Stimulated activated CD8-positive, alpha-beta memory T cell treated with anti-CD3 and anti-CD28 coated beads, Interleukin-2, amount 100 ng/mL, for 48 hours (primary cell): ENCODE results near the gene EFNA2.

Experiments
- DNase-seq, 2 donors: peaks; one replicate each; pipeline ENCODE4 v3.0.0-alpha.2; 2020; ENCODE audit warnings: low read depth in 2 of 2

EFNA2 gene

DNA sequence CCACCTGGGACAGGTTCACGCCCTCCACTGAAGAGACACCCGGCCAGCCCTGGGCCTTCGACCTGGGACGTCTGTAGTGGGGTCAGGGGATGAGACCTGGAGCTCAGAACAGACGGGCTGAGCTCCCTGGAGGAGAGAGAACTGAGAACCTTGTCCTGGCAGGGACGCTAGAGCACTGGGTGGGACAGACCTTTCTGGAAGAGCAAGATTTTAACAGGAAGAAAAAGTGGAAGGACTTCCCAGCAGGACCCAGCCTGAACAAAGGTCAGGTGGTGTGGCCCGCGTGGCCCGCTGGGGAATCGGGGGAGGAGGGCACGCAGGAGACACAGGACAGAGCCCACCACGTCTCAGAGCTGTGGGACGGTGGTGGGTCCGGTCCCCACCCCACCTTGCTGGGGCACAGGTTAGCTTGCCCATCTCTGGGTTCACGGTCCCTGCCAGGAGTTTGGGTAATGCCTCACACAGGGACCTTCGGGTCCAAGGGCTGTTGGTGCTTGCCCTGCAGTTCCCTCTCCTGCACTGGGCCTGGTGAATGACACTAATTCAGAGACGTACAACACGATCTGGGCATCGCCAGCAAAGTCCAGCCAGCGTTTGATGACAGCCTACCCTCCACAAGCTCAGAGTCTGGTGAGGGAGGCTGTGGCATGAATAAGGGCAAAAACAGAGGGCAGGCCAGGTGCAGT, 1.2 kb upstream of the EFNA2 start:
- no peak for DNase-seq

DNA sequence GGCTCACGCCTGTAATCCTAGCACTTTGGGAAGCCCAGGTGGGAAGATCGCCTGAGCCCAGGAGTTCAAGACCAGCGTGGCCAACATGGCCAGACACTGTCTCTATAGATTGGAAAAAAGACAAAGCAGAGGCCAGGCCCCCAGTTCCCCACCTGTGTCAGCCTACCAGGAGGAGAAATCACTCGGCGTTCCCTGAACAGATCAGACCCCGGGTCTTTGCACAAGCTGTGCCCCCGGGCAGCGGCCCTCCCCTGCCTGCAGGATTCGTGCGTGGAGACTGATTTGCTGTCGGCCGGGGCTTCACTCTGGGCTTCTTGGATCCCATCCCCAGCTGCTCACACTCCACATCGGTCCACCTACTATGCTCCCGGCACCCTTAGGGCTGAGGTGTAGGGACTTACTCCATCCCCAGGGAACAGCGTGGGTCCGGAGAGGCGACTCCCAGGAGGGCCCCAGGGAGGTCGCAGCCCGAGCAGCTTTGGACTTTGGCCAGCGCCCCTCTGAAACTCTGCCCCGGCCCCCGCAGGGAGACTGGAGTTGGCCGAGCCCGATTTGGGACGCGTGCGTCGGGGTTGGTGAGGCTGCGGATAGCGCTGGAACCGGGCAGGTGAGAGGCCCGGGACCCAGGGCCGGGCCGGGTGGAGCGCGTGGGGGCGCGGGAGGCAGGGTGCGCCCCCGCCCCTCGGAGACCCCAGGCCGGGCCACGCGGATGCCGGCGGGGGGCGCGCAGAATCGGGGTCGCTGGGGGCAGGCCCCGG, 515 bp upstream of the EFNA2 start:
- DNase-seq, result no peak

DNA sequence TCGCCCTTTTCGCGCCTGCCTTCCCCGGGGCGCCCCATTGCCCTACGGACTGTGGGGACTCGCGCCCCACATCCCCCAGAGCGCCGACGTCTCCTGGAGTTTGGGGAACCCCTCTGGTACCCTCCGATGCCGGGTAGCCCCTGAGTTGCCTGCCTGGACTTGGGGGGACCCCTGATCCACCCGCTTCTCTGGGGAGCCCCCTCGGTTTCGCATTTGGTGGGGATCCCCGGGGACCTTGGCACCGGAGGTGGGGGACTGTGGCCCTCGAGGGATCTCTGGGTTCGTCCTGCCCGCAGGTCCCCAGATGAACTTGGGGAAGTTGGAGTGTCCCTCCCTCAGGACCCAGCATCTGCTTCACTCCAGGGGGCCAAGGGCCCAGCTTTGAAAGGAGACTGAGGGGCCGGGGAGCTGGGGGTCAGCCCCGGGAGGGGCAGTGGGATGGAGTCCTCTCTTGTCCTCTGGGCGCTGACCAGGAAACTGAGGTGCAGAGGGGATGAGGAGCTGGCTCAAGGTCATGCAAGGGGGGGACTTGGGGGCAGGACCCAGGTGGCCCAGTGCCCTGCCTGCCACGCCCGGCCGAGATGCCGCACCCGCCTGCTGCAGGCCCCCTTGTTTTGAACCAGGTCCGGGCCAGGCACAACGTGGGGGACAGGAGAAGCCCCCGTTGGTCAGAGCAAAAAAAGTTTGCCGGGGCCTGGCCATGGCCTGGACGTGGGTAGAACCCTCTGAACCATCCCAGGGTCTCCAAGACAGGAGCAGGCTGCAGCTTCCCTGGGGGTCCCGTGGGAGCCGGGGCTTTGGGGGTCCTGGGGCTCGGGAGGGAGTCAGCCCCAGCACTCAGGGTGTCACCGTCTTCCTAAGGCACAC, 1.0 kb downstream of the EFNA2 start:
- DNase-seq, result no peak

DNA sequence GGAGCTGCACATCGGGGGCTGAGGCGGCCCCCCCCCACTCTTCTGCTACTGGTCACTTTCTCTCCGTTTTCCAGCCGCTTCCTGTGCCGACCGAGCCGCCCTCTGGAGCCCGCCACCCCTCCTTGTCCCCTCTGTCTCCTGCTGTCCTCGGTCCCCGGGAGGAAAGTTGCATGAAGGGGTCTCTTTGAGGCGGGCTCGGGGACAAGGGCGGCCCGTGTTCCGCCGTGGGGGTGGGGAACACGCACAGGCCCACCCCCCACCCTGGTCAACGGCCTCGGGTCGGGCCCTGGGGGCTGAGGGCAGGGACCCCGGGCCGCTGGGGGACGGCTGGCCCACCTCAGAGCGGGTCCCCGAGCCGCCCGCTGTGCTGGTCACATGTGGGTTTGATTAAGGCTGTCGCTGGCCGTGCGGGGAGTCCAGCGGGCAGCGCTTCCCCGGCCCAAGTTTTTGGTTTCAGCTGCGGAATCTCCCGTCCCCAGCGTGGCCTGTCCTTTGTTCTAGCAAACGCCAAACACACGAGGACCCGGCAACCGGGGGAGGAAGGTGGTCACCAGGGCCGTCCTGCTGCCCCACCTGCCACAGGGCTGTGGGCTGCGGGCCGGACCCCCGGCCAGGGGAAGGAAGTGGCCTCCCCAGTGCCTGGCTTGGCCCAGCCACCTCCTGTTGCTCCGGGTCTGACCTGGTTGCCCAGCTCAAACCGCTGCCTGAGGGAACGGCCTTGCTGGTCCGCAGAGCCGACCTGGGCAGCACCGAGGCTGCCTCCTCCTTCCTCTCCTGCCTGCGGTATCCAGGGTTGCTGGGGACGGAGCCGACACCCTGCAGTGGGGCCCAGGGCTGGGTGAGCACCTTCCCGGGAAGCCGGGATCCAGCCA, 1.9 kb downstream of the EFNA2 start:
- no peak for DNase-seq

DNA sequence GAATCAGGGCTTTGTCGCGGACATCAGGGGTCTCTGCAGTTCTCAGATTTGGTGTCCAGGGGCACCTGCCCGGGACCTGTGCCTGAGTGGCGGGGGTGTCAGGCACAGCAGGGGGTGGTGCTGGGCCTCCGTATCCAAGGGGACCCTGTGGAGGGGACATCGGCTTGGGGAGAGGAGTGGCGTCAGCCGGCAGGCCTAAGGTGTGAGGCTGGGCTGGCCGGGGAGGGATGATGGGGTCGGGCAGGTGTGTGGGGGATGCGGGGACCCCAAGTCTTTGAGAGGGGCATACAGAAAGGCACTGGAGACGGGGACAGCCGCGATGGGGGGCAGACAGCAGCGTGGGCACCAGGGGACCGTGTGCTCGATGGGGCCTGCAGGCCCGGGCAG, 2.5 kb downstream of the EFNA2 start:
- no peak for DNase-seq

DNA sequence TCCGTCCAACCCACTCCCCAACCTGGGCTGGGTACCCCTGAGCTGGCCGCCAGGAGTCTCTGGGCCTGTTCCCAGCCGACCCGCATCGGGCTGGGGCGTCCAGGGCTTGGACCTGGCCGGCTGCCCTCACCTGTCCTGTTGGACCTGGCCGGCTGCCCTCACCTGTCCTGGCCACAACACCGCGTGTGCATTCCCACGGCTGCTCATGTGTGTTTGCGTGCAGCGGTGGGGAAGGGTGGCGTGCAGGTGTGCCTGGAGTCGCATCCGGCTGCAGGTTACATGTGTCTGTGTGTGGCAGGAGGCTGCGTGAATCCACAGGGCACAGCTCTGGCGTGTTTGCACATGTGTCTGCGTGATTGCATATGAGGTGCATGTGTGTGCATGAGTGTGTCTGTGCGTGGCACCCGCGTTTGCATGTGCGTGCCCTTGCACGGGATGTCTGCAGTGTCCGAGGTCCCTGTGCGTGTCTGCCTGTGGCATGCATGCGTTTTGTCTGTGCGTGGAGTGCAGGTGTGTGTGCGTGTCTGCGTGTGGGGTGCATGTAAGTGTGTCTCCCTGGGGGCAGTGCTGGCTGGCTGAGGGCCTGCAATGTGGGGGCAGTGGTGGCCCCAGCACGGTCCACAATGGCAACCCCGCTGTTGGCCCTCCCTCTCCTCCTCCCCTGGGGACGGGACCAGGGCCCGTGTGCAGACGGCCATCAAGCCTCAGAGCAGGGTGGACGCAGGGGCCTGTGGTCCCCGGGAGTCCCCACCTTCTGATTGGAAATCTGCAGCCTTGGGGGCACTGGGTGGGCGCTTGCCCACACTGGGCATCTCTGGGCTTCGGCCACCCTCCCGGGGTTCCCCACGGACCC, 3.4 kb downstream of the EFNA2 start:
- DNase-seq, result no peak

DNA sequence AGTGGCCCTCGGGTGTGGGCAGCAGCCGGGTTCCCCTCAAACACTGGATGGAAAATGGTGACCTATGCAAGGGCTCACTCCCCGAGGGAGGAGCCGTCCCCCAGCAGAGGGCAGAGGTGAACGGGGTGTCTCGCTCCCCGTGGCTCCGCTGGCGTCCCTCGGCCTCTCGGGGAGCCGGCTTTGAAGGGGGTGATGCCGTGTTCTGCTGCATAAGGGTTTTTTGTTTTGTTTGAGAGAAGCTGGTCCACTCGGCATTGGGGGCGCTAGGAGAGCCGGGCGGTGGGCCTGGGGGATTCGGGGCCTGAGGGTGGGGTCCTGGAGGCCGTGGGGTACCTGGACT, 4.0 kb downstream of the EFNA2 start:
- no peak for DNase-seq

DNA sequence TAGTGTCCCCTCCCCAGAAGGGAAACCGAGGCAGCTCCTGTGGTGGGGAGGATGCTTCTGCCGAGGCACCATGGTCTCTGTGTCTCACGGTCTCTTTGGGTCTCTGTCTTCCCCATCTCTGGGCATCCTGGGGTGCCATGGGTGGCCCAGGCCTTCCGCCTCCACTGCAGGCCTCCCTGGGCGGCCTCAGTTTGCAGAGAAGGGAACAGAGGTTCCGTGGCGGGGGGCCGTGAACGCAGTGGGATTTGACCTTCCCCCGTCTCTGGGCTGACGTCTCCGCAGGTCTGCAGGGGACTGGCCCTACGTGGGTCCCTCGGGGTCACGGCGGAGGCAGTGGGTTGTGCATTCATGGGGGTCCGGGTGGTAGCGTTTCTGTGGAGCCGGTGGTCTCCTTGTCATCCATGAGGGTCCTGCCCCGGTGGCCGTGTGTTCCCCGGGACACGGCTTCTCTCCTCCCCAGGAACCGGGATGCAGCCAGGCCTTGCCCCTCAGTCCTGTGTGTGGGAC, 4.6 kb downstream of the EFNA2 start:
- DNase-seq, result no peak

DNA sequence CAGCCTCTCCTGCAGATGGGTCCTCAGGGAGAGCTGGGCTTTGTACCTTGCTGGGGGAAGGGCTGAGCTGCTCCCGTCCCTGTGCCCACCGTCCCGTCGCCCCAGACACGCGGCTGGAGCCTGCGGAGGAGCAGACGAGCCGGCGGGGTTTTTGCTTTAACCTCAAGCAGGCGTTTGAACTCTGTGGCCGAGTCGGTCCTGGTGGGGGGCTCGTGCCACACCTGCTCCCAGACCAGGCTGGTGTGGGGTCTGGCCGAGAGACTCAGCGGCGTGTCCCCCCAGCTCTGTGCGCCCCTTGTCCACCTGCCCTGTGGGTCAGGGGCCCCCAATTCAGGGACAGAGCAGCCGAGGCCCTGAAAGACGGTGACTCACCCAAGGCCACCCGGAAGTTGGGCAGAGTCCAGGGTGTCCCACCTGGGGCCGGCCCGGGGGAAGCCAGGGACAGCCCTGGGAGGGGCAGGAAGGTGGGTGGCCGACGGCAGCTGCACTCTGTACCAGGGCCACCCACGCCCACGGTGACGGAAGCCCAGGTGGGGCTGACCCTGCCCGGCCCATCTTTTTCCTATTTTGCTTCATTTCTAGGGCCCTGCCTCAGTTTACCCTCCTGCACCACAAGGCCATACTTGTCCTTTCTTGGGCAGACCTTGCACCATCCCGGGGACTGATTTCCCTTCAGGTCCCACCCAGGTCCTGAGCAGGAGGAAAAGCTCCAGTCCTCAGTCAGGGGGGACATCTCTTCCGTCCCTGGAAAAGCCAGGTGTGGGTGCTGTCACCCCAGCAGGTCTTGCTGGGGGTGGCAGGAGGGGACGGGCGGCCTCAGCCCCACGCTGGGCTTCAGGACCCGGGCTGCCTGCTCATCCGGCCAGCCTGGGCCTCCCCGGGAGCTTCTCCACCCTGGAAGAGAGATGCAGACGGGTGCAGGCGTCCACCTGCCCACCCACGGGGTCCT, 5.3 kb downstream of the EFNA2 start:
- DNase-seq, result no peak

DNA sequence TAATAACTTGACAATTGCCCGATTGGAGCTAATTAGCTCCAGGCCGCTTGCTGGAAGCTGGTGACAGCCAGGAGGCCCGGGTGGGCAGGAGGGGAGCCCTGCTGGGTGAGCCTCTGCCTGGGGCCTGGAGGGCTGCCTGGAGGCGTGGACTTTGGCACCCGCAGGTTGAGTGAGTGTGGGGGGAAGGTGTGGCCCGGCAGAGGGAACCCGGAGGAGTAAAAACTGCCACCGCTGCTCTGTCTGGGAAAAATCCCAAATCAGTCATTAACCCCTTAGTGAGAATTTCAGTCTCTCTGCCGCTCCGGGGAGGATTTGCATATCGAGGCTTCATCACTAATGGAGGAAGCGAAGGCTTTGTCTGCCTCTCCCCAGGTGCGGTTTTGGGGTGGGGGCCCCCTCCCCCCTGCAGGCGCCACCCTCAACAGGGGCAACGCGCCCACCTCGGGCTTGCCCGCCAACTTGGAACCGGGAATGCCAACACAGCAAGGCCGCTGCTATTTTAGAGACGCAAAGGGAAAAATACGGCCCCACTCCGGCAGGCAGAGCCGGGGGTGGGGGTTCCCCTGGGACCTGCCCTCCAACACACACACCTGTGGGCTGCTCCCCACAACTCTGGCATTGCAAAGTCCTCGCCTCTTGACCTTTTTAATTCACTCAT, 6.2 kb downstream of the EFNA2 start:
- DNase-seq, result no peak

DNA sequence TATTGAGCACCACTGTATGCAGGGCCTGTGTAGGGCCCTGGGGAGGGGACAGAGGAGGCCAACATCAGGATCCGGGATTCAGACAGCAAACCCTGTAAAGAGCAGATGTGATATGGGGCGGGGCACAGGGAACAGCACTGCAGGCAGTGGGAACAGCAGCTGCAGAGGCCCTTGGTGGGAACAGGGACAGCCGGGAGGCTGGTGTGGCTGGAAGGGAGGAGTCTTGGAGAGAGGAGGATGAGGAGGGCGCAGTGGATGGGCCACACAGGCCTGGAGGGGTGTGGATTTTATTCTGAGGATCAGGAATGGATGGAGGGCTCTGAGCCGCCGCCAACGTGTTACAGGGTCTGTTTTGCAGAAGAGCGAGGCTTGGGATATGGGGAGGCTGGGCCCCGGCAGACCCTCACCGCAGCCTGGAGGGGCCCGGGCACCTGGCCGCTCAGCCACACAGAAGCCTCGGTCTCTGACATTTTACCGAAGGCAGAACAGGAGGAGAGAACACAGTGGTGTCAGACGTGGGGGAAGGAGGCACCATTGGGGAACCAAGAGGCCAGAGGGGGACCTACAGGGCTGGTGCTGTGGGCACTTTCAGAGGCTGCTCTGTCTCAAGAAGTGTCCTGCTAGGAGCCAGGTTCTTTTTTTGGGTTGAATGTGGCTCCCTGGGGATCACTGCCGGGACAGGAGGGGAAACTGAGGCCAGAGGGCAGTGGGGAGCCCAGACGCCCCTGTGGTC, 6.9 kb downstream of the EFNA2 start:
- no peak for DNase-seq

DNA sequence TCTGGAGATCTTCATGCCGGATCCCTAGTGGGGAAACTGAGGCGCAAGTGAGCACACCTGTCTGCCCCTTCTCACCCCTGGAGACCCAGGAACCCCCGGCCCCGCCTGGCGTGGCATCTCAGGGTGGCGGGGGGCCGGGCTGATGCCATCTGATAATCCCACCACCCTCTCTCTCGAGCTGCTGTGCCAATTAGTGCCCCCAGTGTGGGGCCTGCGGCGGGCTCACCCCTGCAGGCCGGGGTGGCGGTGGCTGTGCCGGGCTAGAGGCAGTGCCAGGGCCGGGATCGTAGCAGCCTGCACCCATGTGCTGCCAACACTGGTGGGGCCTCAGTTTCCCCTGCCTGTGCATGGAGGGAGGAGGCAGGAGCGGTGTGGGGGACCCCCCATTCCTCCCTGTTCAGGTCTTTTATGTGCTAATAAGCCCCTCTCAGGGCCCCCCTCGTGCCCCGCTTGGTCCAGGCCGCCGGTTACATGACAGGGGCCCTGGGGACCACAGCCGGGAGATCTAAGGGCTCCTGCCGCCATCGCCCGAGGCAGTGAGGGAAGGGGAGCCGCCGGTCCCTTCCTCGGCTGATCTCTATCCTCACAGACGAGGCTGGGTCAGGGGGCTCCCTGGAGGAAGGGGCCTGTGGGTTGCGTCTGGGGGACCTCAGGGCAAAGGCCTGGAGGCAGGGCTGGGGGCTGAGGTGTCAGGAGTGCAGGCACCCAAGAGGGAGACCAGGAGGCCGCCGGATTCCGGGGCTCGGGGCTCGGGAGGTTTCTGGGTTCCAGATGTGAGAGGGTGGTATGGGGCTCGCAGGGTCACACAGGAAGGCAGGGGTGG, 8.3 kb downstream of the EFNA2 start:
- DNase-seq, result no peak

DNA sequence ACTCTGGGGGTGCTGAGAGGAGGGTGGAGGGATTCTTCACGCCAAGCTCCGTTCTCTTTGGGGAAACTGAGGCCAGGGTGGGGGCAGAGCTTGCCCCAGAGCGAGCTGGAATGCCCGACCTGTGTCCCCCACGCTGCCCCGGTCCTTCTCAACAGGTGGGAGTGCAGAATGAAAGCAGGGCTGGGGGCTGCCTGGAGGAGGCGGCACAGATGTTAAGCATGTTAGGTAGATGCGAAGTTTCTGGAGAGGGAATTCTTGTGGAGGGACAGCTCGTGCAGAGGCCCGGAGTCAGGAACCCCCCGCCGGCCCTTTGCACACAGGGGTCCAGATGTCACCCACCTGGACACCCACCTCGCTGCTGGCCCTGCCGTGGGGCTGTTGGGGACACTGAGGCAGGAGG, 9.0 kb downstream of the EFNA2 start:
- DNase-seq, result no peak

DNA sequence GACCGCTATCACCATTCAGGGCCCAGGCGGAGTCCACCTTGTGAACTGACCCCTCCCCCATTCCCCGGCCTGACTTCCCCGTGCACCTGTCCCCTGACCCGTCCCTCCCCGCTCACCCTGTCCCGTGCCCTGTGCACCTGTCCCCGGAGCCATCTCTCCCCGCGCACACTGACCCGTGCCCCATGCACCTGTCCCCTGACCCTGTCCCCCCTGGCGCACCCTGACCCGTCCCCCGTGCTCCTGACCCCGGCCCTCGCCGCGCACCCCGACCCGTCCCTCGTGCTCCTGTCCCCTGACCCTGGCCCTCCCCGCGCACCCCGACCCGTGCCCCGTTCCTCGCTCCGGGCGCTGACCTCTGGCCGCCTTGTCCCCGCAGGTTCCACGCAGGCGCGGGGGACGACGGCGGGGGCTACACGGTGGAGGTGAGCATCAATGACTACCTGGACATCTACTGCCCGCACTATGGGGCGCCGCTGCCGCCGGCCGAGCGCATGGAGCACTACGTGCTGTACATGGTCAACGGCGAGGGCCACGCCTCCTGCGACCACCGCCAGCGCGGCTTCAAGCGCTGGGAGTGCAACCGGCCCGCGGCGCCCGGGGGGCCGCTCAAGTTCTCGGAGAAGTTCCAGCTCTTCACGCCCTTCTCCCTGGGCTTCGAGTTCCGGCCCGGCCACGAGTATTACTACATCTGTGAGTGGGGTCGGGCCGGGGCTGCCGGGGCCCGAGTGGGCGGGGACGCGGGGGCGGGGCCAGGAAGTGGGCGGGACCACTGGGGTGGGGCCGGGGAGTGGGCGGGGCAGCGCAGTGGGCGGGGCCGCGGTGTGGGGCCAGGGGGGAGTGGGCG, 9.7 kb downstream of the EFNA2 start:
- peak; percentile 44 to 53 for DNase-seq

DNA sequence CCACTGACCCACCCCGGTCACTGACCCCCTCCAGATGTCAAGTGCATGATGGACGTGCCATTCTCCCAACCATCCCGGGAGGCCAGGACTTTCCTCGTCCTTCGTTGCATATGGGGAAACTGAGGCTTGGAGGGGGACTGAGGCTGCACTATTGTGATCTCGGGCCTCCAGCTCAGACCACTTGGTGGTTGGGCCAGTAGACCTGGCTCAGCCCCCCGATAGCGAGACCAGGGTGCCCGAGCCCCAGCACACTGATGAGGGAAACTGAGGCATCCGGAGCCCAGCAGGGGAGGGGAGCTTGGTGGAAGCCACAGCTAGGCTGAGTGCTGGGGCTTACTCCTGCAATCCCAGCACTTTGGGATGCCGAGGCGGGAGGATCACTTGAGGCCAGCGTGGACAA, 10.4 kb downstream of the EFNA2 start:
- DNase-seq, result no peak

DNA sequence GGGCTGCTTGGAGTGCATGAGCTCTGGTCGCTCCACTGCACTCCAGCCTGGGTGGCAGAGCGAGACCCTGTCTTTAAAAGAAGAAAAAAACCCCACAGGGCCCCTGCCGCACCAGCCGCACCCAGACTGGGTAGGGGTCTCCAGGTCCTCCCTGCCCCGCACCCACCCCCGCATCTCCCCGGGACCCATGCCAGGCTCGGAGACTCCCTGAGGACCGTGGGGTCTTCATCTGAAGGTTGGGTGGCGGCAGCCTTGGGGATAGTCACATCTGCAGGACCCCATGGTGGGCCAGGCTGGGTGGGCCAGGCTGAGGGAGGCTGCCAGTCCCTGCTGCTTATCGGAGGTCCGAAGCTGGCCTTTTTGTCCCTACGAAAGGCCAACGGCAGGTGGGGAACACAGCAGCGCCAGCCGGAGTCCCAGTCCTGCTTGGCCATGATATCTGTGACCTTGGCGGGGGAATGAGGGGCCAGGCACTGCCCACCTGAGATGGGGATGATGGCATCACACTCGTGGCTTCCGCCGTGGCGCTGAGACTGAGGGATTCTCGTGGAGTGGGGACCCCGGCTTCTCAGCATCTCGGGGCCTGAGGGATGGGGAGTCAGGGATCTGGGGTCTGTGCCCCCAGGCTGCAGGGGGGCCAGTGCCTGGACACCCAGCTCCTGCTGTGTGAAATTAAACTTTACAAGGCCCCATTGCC, 11.1 kb downstream of the EFNA2 start:
- no peak for DNase-seq
